GM10266 (cell line): ENCODE data around the gene NOG.

ENCODE experiments used
- DNase-seq: peaks from one replicate; pipeline ENCODE4 v3.0.0; 2012; ENCODE audit errors: extremely low spot score
- CTCF ChIP-seq: IDR thresholded peaks from 2 replicates; pipeline ENCODE4 v1.5.1; 2012; ENCODE audit warnings: mild to moderate bottlenecking, low read depth; ENCODE audit not compliant: control insufficient read depth, insufficient read depth; ENCODE audit errors: missing control alignments

The NOG gene

GRCh38 chr17:56597495-56597990 lies 4.0 kb downstream of the NOG start:
- no peak for DNase-seq

GRCh38 chr17:56598466-56598865 lies 5.0 kb downstream of the NOG start:
- DNase-seq = no peak
- TF ChIP-seq CTCF = no peak

More at GRCh38 chr17:56597495-56597990, 4.0 kb downstream of the NOG start:
- no peak for TF ChIP-seq CTCF

- no peak for DNase-seq
- no peak for TF ChIP-seq CTCF
These were observed 5.6 kb downstream of the NOG start for GRCh38 chr17:56599088-56599487.

GRCh38 chr17:56599566-56599965 lies 6.1 kb downstream of the NOG start:
- DNase-seq = no peak
- TF ChIP-seq CTCF = no peak

GRCh38 chr17:56600256-56600655 lies 6.8 kb downstream of the NOG start:
- no peak for TF ChIP-seq CTCF
- no peak for DNase-seq

- no peak for DNase-seq
These were observed 8.1 kb downstream of the NOG start for GRCh38 chr17:56601591-56601990.

More at GRCh38 chr17:56601591-56601990, 8.1 kb downstream of the NOG start:
- no peak for TF ChIP-seq CTCF
